Effector memory CD8-positive, alpha-beta T cell (primary cell): ENCODE results near the gene CCDC149.

Experiments
- ATAC-seq: fragments of 150-1000 bp; cut with Tn5 transposase; replicated peaks from 2 replicates; pipeline ENCODE4 v1.10.0; 2021; ENCODE audit warnings: mild to moderate bottlenecking, moderate library complexity
- DNase-seq, 3 experiments: peaks; one replicate each; pipeline ENCODE4 v3.0.0; 2021
- H3K27ac Mint-ChIP-seq, 2 donors: one replicate each; pipeline ENCODE4 v1.8.0; 2022; ENCODE audit warnings: mild to moderate bottlenecking in 2 of 2, mixed read lengths in 2 of 2, moderate library complexity in 2 of 2
- H3K27me3 Mint-ChIP-seq, 2 donors: one replicate each; pipeline ENCODE4 v1.8.0; 2022; ENCODE audit warnings: mixed read lengths in 2 of 2
- H3K36me3 Mint-ChIP-seq: one replicate; pipeline ENCODE4 v1.8.0; 2022; ENCODE audit warnings: mild to moderate bottlenecking, moderate library complexity, mixed read lengths; ENCODE audit not compliant: insufficient read depth
- H3K4me1 Mint-ChIP-seq, 2 donors: one replicate each; pipeline ENCODE4 v1.8.0; 2022; ENCODE audit warnings: low read depth in 2 of 2, mixed read lengths in 2 of 2
- H3K4me3 Mint-ChIP-seq, 2 donors: one replicate each; pipeline ENCODE4 v1.8.0; 2022; ENCODE audit warnings: mild to moderate bottlenecking in 2 of 2, mixed read lengths in 2 of 2, moderate library complexity in 2 of 2
- H3K9me3 Mint-ChIP-seq, 2 donors: one replicate each; pipeline ENCODE4 v1.8.0; 2022; ENCODE audit warnings: mixed read lengths in 2 of 2

The CCDC149 gene

DNA sequence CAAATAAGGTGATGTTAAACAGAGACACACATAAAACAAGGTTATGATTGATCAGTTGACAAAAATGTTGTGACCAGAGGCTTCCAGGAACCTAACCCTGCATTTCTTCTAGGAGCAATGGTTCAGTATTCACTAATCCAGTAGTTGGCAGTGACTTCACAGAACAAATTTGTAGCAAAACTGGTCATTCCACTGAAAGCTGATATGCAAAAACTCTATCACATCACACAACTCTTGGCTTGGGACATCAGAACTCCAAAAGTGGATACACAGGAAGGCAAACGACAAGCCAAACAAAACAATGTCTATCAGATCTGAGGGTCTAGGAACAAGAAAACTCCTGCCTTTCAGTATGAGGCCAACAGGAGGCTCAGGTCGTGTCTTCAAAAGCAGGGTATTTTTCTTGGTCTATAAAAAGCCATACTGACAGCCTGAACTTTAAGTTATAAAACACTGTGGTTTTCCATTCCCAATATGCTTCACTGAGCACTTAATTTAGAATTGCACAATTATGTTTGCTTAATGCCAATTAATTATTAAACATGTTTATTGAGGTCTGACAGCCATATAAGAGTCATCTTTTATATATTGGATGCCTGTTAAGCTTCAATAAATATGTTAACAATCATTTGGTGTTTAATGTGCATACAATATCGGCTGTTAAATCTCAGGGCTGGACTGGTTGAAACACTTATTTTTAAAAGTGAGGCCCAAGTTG lies 71.9 kb downstream of the CCDC149 start:
- H3K4me3 Mint-ChIP-seq = no peak overlapping the region
- H3K27ac Mint-ChIP-seq = no peak overlapping the region
- H3K36me3 Mint-ChIP-seq = no peaks in the 10 kb centered on the region
- no peaks in the 10 kb centered on the region for H3K27me3 Mint-ChIP-seq
- H3K9me3 Mint-ChIP-seq = no peaks in the 10 kb centered on the region
- DNase-seq = no peak
- no peaks in the 10 kb centered on the region for H3K4me1 Mint-ChIP-seq
- no peak for ATAC-seq

DNA sequence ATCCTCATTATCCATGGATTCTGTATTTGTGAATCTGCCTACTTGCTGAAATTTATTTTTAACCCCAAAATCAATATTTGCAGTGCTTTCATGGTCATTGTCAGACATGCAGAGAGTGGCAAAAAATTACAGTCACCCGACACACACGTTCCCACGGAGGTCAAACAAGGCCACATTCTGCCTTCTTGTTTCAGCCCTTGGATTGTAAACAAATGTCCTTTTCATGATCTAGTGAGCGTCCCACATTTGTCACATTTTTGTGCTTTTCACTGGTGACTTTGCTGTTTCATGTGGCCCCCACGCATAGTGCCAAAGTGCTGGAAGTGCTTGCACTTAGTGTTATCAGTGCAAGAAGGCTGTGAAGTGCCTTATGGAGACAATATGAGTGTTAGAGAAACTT lies 72.5 kb downstream of the CCDC149 start:
- Mint-ChIP-seq H3K27me3 (no peaks in the 10 kb centered on the region), H3K9me3 (no peaks in the 10 kb centered on the region), H3K4me1 (no peaks in the 10 kb centered on the region), H3K27ac (no peak overlapping the region), H3K36me3 (no peaks in the 10 kb centered on the region), H3K4me3 (no peak overlapping the region)
- DNase-seq = no peak
- ATAC-seq = no peak

GRCh38 chr4:24837781-24838180 lies 75.1 kb downstream of the CCDC149 start:
- H3K4me3 Mint-ChIP-seq = no peak overlapping the region
- DNase-seq (no peak), ATAC-seq (no peak)
- H3K27ac Mint-ChIP-seq = no peak overlapping the region
- H3K36me3 Mint-ChIP-seq = no peaks in the 10 kb centered on the region
- H3K27me3 Mint-ChIP-seq = no peaks in the 10 kb centered on the region
- H3K9me3 Mint-ChIP-seq = no peaks in the 10 kb centered on the region
- no peaks in the 10 kb centered on the region for H3K4me1 Mint-ChIP-seq

- no peak overlapping the region for H3K4me3 Mint-ChIP-seq
- H3K36me3 Mint-ChIP-seq = no peaks in the 10 kb centered on the region
- H3K27me3 Mint-ChIP-seq = no peaks in the 10 kb centered on the region
- no peaks in the 10 kb centered on the region for H3K9me3 Mint-ChIP-seq
- H3K27ac Mint-ChIP-seq = no peak overlapping the region
- H3K4me1 Mint-ChIP-seq = no peaks in the 10 kb centered on the region
- ATAC-seq = no peak
- DNase-seq = no peak
Observed at GRCh38 chr4:24837336-24837735, 75.5 kb downstream of the CCDC149 start.

DNA sequence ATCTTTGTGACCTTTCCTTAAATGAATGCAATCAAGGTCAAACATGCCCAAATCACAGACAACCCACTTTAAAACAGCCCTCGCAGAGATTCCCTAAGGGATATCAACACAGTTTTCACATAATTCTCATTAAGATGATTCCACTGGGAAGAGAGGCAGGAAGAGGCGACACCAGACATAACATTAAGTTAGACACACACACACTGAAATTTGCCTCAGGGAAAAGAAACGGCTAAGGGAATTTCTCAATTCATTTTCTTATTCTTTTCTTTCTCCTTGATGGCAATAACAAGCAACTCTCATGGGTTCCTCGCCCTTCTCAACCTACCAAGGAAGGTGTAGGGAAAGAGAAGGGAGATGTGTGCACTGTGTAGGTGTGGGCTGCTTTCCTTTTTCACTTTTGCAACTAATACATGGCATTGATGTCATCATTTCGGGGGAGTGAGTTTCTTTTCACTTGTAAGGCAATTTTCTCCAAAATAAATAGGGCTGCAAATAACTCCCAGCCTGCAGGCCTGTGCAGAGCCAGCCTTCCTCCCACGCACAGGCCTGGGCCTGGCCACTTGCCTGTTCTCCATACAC lies 76.1 kb downstream of the CCDC149 start:
- H3K9me3 Mint-ChIP-seq = no peaks in the 10 kb centered on the region
- no peak overlapping the region for H3K27ac Mint-ChIP-seq

DNA sequence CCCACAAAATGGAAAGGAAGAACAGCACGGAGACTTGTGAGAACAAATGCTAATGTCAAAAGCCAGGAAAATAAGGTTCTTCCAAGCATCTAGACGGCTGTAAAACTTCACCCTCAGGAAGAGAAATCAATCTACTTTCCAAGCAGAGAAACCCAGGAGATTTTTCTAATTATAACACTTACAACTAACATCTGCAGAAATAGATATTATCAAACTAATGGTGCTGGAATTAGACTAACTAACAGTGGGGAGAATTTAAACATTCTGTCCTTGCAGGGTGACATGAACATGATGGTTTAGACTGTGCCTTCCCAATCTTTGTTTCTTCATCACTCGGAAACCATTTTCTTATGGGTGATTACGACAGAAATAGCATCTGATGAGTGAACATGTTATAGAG lies 77.1 kb downstream of the CCDC149 start:
- no peak for DNase-seq
- no peak for ATAC-seq
- H3K4me3 Mint-ChIP-seq = no peak overlapping the region
- no peaks in the 10 kb centered on the region for H3K9me3 Mint-ChIP-seq
- H3K36me3 Mint-ChIP-seq = no peaks in the 10 kb centered on the region
- no peaks in the 10 kb centered on the region for H3K4me1 Mint-ChIP-seq
- no peaks in the 10 kb centered on the region for H3K27me3 Mint-ChIP-seq
- no peak overlapping the region for H3K27ac Mint-ChIP-seq

More for the DNA sequence above, 76.1 kb downstream of the CCDC149 start:
- ATAC-seq (no peak), DNase-seq (no peak)
- no peaks in the 10 kb centered on the region for H3K27me3 Mint-ChIP-seq
- H3K36me3 Mint-ChIP-seq = no peaks in the 10 kb centered on the region
- H3K4me3 Mint-ChIP-seq = no peak overlapping the region
- no peaks in the 10 kb centered on the region for H3K4me1 Mint-ChIP-seq

DNA sequence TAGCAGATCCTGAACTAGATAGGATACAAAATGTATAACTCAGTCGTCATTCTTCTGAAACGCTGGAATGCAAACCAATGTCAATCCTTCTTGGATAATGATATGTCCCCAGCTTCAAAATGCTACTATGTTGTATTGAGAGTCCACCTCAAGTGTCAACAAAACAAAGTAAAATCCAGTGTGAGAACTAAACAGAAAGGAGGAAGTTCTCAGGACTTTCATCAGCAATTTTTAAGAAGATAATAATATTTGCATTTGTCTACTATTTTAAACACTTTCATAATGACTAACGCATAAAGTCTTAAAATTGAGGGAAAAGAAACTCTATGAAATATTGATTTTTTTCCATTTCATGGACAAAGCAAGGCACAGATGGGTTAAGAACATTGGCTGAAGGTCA lies 81.2 kb downstream of the CCDC149 start:
- no peak overlapping the region for H3K27ac Mint-ChIP-seq
- H3K4me1 Mint-ChIP-seq = no peaks in the 10 kb centered on the region
- ATAC-seq (no peak), DNase-seq (no peak)
- no peaks in the 10 kb centered on the region for H3K36me3 Mint-ChIP-seq
- peaks cover 7 to 11% of the 10 kb centered on the region in 2 donors for H3K27me3 Mint-ChIP-seq
- no peak overlapping the region for H3K4me3 Mint-ChIP-seq
- no peaks in the 10 kb centered on the region for H3K9me3 Mint-ChIP-seq

GRCh38 chr4:24824720-24825119 lies 88.1 kb downstream of the CCDC149 start:
- no peaks in the 10 kb centered on the region for H3K36me3 Mint-ChIP-seq
- no peak for DNase-seq
- no peak overlapping the region for H3K4me3 Mint-ChIP-seq
- peaks cover 0 to 1% of the 10 kb centered on the region in 2 donors for H3K9me3 Mint-ChIP-seq
- no peak for ATAC-seq
- no peaks in the 10 kb centered on the region for H3K4me1 Mint-ChIP-seq
- H3K27me3 Mint-ChIP-seq = peaks cover 7 to 11% of the 10 kb centered on the region in 2 donors
- H3K27ac Mint-ChIP-seq = no peak overlapping the region

- Mint-ChIP-seq H3K4me3 (no peak overlapping the region), H3K27ac (no peak overlapping the region), H3K4me1 (no peaks in the 10 kb centered on the region), H3K9me3 (peaks cover 0 to 1% of the 10 kb centered on the region in 2 donors), H3K27me3 (no peaks in the 10 kb centered on the region), H3K36me3 (peaks cover 4% of the 10 kb centered on the region)
- ATAC-seq (no peak), DNase-seq (no peak)
Observed at GRCh38 chr4:24820541-24820940, 92.3 kb downstream of the CCDC149 start.

DNA sequence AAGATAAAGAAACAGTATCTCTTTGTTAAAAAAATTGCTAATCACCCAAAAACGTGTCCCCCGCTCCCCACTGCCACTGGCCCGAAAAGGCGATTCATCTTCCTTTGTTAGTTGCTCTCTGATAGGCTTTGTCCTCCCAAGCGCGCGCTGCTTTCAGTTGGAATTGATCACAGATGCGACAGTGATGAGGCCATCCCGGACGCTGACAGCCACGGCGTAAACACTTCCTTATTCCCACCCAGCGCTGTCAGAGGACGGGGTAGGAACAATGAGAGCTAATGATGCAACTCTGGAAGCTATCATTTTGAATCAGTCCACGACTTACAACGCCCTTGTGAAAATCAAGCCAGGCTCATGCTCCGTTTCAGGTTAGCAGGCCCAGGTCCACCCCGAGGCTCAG lies 96.0 kb downstream of the CCDC149 start:
- peaks cover 4% of the 10 kb centered on the region for H3K36me3 Mint-ChIP-seq
- no peak overlapping the region for H3K27ac Mint-ChIP-seq
- DNase-seq (no peak), ATAC-seq (no peak)
- H3K9me3 Mint-ChIP-seq = peaks cover 7 to 10% of the 10 kb centered on the region in 2 donors
- no peaks in the 10 kb centered on the region for H3K4me1 Mint-ChIP-seq
- peaks cover 0 to 9% of the 10 kb centered on the region in 2 donors for H3K27me3 Mint-ChIP-seq
- H3K4me3 Mint-ChIP-seq = no peak overlapping the region

- Mint-ChIP-seq H3K36me3 (peaks cover 4% of the 10 kb centered on the region), H3K27me3 (peaks cover 0 to 14% of the 10 kb centered on the region in 2 donors), H3K4me3 (no peak overlapping the region), H3K27ac (no peak overlapping the region), H3K9me3 (peaks cover 6 to 12% of the 10 kb centered on the region in 2 donors), H3K4me1 (no peaks in the 10 kb centered on the region)
- no peak for DNase-seq
- no peak for ATAC-seq
Observed at GRCh38 chr4:24813732-24814131, 99.1 kb downstream of the CCDC149 start.

DNA sequence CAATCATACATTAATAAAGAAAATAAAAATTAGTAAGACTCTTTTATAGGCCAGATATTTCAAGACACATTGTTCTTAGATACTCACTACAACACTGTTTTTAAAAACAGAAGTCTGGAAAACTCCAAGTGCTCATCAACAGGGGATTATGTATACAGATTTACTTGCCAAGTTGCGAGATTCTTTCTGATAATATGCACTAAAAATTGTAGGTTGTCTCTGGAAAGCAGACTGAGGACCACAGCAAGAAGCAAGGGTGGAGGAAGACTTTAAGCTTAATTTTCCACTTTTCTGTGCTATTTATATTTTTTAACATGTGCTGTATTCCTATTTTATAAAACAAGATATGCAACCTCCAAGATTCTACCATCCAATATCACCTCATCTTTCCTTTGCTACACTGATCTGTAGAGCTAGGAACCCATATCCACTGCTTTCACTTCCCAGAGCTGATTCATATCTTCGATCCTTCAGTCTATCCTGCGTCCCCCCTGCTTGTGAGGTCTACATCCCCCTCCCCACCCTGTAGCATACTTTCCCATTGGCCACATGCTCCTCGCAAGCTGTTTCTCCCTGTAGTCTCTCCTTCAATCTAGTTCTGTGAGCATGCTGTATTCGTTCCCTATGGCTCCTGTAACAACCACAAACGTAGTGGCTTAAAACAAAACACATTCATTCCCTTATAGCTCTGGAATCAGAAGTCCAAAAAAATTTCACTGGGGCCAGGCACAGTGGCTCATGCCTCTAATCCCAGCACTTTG lies 101.8 kb downstream of the CCDC149 start:
- Mint-ChIP-seq H3K4me1 (peaks cover 0 to 1% of the 10 kb centered on the region in 2 donors), H3K4me3 (no peak overlapping the region), H3K36me3 (no peaks in the 10 kb centered on the region), H3K27me3 (peaks cover 6 to 14% of the 10 kb centered on the region in 2 donors), H3K9me3 (peaks cover 6 to 12% of the 10 kb centered on the region in 2 donors), H3K27ac (no peak overlapping the region)
- no peak for DNase-seq
- no peak for ATAC-seq

GRCh38 chr4:24809815-24810405 lies 102.9 kb downstream of the CCDC149 start:
- Mint-ChIP-seq H3K9me3 (peaks cover 6 to 12% of the 10 kb centered on the region in 2 donors), H3K27me3 (peaks cover 9 to 20% of the 10 kb centered on the region in 2 donors), H3K36me3 (no peaks in the 10 kb centered on the region), H3K4me1 (peaks cover 0 to 1% of the 10 kb centered on the region in 2 donors), H3K4me3 (no peak overlapping the region), H3K27ac (no peak overlapping the region)
- no peak for DNase-seq
- no peak for ATAC-seq
